ENCODE results near the gene SLC46A2. TPM values are rescaled to one million over a fixed set of nuclear protein-coding genes. Genes with fewer than 3 reads are reported as not detected.
A peak's percentile ranks its signal among the peaks of the same experiment; 100 is the strongest.

Gene SLC46A2
- total and polyA plus RNA-seq, 9 of the 15 experiments (the other 6 are each of a cell fraction or from before 2014, with no cell fraction given): not detected

DNA sequence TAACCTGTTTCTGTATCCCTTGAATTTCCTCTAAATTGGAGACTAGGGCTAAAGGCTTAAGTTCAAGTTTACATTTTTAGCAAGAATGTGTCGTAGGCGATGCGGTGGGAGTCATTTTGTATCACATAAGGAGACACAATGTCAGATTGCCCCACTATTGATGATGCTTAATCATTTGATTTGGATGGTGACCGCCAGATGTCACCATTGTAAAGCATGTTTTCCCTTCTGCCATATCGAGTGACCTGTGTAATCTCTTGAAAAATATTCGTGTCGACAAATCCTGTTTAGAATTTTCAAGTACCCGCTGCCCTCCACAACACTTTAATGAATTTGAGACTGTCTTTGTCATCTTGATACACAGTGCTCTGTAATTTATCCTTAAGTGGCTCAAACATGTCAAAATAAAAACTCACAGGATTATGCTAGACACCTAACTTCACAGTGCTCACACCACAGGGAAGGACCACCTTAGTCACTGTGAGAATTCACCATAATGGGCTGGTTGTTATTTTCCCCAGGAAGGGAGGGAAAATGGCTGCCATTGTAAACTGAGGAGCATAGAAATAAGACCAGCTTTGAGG, 34.5 kb upstream of the SLC46A2 start (continued):
- no peak for TF ChIP-seq ZBTB34 (CRISPR knock-in tag; IDR thresholded peaks at IDR 0.05)
- TF ChIP-seq CTCF (IDR thresholded peaks at IDR 0.05 in 2 of 3, conservative IDR thresholded peaks at IDR 0.05 in 1 of 3; ENCODE audit: insufficient read depth in 2 of 3, low read depth in 1 of 3, low read length in 3 of 3): peak; percentile 56 to 74 (median 73)
- peak; percentile 78 for TF ChIP-seq SMC3 (conservative IDR thresholded peaks at IDR 0.05; ENCODE audit: insufficient read depth, low read depth, low read length)
- no peak for TF ChIP-seq ILF3 (IDR thresholded peaks at IDR 0.05; ENCODE audit: borderline replicate concordance)
- TF ChIP-seq, protein P1, sequence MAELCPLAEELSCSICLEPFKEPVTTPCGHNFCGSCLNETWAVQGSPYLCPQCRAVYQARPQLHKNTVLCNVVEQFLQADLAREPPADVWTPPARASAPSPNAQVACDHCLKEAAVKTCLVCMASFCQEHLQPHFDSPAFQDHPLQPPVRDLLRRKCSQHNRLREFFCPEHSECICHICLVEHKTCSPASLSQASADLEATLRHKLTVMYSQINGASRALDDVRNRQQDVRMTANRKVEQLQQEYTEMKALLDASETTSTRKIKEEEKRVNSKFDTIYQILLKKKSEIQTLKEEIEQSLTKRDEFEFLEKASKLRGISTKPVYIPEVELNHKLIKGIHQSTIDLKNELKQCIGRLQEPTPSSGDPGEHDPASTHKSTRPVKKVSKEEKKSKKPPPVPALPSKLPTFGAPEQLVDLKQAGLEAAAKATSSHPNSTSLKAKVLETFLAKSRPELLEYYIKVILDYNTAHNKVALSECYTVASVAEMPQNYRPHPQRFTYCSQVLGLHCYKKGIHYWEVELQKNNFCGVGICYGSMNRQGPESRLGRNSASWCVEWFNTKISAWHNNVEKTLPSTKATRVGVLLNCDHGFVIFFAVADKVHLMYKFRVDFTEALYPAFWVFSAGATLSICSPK (IDR thresholded peaks at IDR 0.05; ENCODE audit: borderline replicate concordance): no peak
- TF ChIP-seq FOSL1 (tag; conservative IDR thresholded peaks at IDR 0.05): no peak
- no peak for TF ChIP-seq HNRNPK (IDR thresholded peaks at IDR 0.05; ENCODE audit: low read depth, low read length, poor library complexity, severe bottlenecking)
- TF ChIP-seq CHD2 (IDR thresholded peaks at IDR 0.05; ENCODE audit: low read depth, low read length): no peak
- 0 out of 2 replicates have a peak, but pooled peaks have one; percentile 7 for TF ChIP-seq KLF16 (IDR thresholded peaks at IDR 0.05)
- TF ChIP-seq STAT5B (CRISPR knock-in tag; IDR thresholded peaks at IDR 0.05): no peak
- TF ChIP-seq, protein P2, sequence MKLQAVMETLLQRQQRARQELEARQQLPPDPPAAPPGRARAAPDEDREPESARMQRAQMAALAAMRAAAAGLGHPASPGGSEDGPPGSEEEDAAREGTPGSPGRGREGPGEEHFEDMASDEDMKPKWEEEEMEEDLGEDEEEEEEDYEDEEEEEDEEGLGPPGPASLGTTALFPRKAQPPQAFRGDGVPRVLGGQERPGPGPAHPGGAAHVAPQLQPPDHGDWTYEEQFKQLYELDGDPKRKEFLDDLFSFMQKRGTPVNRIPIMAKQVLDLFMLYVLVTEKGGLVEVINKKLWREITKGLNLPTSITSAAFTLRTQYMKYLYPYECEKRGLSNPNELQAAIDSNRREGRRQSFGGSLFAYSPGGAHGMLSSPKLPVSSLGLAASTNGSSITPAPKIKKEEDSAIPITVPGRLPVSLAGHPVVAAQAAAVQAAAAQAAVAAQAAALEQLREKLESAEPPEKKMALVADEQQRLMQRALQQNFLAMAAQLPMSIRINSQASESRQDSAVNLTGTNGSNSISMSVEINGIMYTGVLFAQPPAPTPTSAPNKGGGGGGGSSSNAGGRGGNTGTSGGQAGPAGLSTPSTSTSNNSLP (IDR thresholded peaks at IDR 0.05; ENCODE audit: borderline replicate concordance, low read depth, low read length): peak; percentile 62; the same call in 1 of the 2 replicates
- 0 out of 2 replicates have a peak, but pooled peaks have one; percentile 16 for TF ChIP-seq NFIC (IDR thresholded peaks at IDR 0.05)
- peak; percentile 55 to 83; a peak in 3 of 4 replicates for TF ChIP-seq RAD21 (CRISPR knock-in tag; conservative IDR thresholded peaks at IDR 0.05 in 1 of 2, IDR thresholded peaks at IDR 0.05 in 1 of 2)
- TF ChIP-seq DEAF1 (CRISPR knock-in tag; IDR thresholded peaks at IDR 0.05): peak; percentile 62; the same call in 1 of the 2 replicates
